Measurements from ENCODE around the gene MRGPRD.

DNA sequence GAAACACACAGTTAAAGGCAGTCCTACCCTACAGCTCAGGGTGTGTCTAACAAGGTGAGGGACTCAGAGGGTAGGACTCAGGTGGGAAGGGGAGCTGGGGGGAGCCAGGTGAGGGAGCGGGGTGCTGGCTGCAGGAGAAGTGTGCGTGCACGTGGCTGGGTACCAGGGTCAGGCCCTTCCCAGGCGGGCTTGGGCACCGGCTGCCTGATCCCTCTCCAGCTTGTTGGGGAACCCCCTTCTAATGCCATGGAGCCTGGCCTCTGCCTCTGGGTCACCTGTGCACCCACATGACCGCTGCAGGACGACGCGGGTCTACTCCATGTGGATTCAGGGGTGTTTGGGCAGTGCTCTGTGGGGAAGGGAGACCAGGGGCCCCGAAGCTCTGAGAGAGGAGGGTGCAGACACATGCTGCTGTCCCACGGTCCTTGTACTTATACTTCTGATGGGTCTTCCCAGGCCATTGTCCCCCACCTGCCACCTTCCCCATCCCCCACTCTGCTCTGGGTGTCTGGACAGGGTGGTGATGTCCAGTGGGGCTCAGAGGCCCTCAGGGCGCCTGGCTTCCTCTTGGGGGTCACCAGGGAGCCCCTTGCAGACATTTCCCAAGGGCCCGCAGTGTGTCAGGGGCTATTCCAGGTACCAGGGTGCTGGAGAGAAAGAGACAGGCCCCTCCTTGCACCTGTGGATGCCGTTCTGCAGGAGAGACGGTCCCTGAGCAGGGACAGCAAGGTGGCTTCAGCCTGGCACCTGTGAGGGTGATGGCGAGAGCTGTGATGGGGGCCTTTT is 10.4 kb upstream of the MRGPRD start:
- TF ChIP-seq, protein P1, sequence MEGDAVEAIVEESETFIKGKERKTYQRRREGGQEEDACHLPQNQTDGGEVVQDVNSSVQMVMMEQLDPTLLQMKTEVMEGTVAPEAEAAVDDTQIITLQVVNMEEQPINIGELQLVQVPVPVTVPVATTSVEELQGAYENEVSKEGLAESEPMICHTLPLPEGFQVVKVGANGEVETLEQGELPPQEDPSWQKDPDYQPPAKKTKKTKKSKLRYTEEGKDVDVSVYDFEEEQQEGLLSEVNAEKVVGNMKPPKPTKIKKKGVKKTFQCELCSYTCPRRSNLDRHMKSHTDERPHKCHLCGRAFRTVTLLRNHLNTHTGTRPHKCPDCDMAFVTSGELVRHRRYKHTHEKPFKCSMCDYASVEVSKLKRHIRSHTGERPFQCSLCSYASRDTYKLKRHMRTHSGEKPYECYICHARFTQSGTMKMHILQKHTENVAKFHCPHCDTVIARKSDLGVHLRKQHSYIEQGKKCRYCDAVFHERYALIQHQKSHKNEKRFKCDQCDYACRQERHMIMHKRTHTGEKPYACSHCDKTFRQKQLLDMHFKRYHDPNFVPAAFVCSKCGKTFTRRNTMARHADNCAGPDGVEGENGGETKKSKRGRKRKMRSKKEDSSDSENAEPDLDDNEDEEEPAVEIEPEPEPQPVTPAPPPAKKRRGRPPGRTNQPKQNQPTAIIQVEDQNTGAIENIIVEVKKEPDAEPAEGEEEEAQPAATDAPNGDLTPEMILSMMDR (conservative IDR thresholded peaks at IDR 0.05), result no peak
- no peak for TF ChIP-seq ZFX (IDR thresholded peaks at IDR 0.05)
